GM19023 (cell line): Measurements from ENCODE around the gene SYNE3.

Experiments
- ATAC-seq: cut with Tn5 transposase; IDR thresholded peaks from one replicate; pipeline ENCODE4 v1.9.1; 2021; ENCODE audit warnings: mild to moderate bottlenecking, moderate library complexity; ENCODE audit not compliant: unreplicated experiment

SYNE3 gene, protein sequence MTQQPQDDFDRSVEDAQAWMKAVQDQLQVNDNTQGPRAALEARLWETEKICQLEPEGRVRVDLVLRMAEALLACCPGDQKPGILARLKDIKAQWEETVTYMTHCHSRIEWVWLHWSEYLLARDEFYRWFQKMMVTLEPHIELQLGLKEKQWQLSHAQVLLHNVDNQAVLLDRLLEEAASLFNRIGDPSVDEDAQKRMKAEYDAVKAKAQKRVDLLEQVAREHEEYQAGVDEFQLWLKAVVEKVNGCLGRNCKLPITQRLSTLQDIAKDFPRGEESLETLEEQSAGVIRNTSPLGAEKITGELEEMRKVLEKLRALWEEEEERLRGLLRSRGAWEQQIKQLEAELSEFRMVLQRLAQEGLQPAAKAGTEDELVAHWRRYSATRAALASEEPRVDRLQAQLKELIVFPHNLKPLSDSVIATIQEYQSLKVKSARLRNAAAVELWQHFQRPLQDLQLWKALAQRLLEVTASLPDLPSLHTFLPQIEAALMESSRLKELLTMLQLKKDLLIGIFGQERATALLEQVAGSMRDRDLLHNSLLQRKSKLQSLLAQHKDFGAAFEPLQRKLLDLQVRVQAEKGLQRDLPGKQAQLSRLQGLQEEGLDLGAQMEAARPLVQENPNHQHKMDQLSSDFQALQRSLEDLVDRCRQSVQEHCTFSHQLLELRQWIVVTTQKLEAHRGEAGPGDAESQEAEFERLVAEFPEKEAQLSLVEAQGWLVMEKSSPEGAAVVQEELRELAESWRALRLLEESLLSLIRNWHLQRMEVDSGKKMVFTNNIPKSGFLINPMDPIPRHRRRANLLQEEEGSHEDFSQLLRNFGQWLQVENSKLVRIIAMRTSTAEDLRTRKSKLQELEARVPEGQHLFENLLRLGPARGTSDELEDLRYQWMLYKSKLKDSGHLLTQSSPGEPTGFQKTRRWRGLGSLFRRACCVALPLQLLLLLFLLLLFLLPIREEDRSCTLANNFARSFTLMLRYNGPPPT

DNA sequence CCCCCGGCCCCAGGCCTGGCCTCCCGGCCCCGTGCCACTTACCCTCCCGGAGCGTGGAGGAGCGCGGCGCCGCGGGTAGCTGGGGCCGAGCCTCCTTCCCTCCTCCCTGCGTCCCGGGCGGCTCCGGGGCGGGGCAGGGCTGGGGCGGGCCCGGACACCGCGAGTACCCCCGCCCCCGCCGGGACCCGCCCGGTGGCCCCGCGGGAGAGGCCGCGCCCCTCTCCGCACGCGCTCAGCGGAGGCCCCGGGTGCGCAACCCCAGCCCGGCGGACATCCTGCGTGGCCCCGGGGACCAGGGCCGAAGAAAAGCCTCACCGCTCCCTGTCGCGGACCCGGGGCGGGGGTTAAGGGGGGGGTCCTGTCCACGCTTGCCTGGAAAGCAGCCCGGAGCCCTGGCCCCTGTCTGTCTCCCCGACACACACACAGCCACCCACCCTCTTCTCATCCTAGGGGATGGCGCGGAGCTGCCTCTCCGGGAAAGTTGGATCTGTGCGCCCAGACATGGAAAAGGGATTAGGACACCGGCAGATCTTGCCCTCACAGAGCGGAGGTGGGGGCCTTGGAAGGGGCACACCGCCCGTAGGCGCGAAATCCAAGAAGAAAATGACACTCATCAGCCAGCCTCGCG is at the start of gene SYNE3:
Gene SYNE3, minus strand, starts transcription at position 97 of the 628 bp plus-strand sequence. CDS start 40,829 bp downstream, outside the sequence.
- ATAC-seq: peak; percentile 52

DNA sequence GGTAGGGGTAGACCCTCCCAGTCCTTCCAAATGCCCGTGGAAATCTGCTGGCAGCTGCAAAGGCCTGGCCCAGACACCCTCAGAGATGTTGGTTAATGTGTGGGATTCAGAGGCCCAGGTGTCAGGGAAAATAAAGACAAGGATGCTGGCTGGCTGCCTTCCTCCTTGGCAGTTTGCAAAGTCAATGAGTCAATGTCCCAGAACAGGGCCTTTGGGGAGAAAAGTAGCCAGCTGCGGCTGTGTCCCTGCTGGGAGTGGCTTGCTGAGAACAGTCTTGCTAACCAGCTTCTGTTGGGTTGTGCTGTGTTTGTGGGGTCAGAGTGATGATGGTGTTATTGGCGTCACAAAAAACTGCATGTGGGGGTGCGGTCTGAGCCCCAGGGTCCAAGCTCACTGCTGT is 47.6 kb upstream of the SYNE3 start:
- ATAC-seq: no peak

DNA sequence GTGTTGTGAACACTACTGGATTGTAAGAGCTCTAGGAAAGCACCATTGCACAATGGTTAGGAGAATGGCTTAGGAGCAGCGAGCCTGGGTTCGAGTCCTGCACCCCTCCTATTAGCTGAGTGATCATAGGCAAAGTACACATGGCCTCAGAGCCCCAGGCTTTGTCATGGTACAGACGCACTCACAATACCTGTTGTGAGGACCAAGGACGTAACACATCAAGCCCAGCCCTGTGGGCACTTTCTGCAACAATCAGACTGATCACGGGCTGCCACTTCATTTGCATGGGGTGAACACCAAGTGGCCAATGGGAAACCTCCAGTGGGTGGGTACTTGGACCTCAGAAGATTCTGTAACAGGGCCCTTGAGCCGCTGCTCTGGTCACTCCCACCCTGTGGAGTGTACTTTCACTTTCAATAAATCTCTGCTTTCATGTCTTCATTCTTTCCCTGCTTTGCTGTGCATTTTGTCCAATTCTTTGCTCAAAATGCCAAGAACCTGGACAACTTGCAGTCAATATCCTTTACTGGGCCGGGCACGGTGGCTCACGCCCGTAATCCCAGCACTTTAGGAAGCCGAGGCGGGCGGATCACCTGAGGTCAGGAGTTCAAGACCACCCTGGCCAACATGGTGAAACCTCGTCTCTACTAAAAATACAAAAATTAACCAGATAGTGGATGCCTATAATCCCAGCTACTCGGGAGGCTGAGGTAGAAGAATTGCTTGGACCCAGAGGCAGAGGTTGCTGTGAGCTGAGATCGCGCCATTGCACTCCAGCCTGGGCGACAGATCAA is 46.6 kb upstream of the SYNE3 start:
- ATAC-seq: no peak

GRCh38 chr14:95561001-95561412 is 44.6 kb upstream of the SYNE3 start:
- peak; percentile 82 for ATAC-seq

DNA sequence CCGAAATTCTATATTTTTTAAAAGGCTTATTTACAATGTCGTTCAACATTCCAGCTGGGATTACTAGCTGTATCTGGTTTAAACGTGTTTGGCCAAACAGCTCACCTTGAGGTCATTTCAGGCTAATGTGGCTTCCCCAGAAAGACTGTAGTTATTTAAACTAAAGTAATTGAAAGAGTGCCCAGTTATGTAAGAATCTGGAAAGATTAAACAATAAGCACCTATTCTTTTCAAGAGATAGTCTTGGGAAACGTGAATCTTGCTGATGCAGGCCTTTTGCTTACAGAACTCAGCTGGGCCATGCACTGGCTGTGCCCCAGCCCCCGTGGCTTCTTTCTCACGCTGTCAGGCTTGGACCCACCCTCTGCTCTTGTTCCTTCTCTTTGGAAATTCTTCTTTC is 42.8 kb upstream of the SYNE3 start:
- ATAC-seq: no peak

DNA sequence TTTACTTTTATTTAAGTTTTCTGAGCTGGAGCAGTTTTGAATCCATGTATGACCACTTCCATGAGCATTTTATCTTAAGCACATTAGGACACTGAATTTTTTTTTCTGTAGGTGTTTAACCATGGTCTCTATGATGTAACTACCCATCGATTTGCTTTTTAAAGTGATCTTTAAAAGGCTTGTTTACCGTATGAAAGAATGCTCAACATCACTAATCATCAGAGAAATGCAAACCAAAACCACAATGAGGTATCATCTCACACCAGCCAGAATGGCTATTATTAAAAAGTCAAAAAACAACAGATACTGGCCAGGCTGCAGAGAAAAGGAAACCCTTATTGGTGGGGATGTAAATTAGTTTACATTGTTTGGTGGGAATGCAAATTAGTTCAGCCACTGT is 41.4 kb upstream of the SYNE3 start:
- ATAC-seq: no peak

GRCh38 chr14:95557291-95557690 is 40.8 kb upstream of the SYNE3 start:
- no peak for ATAC-seq

DNA sequence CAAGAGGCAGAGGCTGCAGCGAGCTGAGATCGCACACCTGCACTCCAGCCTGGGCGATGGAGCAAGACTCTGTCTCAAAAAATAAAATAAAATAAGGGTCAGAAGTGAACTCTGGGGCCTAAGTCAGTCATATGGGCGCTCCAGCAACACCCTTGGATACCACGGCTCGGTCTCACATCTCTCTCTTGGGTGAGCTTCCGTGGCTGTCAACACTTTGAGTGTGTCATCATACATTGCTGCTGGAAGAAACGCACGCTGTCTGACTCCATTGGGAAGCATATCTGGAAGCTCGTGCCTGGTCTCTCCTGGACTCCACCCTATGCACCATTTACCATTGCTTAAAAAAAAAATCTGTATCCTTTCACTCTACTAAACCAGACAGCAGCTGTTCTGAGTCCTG is 38.6 kb upstream of the SYNE3 start:
- no peak for ATAC-seq

DNA sequence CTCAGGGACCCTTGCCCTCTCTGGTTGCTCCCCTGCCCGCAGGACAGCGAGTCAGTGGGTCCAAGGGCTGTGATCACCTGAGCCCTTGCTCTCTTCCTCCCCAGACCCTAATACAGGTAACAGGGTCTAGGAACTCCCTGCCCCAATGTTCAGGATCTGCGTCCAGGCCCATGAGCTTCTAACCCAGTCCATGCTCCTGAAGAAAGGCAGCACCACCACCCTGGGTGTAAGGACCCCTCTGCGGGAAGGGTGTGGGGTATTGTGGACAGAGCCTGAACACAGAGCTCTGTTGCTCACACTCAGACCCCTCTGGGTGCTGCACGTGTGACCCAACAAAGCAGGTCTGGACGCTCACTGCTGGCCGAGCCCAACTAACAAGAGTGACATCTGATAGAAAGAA is 36.7 kb upstream of the SYNE3 start:
- no peak for ATAC-seq

GRCh38 chr14:95551435-95551834 is 35.0 kb upstream of the SYNE3 start:
- no peak for ATAC-seq

GRCh38 chr14:95549656-95550585 is 33.5 kb upstream of the SYNE3 start:
- no peak for ATAC-seq

- no peak for ATAC-seq
These were observed 32.0 kb upstream of the SYNE3 start for GRCh38 chr14:95548328-95548929.

DNA sequence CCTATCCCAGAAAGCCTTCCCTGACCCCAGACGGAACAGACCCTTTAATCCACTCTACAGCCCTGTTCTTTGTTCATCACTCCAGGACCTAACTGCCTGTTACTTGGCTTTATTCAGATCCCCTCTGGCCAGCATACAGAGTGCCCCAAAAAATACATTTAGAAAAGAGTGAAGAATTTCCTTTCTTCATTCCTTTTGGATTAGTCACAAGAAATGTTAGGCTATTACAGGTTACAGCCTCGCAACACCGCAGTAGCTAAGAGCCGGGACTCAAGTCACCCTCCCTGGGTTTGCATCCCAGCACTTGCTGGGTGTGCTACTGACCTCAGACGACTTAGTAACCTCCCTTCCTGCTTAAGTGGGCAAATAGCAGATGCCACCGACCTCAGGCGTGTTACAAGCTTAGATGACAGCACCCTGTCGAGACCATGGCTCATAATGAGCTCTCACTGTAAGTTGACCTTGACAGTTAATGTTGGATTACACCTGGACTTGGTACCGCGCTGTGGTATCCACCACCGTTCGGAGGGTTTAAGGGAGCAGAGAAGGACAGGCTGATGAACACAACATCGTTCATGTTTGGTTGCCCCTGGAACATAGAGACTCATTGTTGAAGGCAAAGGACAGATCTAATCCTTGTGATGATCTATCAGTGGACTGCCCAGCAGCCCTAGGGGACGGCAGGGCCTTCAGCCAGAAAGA is 31.3 kb upstream of the SYNE3 start:
- no peak for ATAC-seq

DNA sequence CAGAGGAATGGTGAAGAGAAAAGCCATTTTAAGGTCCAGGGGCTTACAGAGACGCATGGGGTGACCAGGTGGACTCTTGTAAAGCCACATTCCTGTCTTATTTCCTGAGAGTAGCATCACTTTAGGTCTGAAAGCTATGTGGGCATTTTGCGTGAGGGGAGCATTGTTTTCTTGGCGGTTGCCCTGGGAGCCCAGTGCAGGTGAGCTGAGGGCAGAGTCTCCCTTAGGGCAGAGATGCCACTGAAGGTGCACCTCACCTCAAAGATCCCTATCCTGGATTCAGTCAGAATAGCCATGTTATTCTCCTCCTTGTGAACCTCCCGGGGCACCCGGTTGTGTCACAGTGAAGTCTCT is 30.8 kb upstream of the SYNE3 start:
- no peak for ATAC-seq

GRCh38 chr14:95545515-95546168 is 29.2 kb upstream of the SYNE3 start:
- ATAC-seq: no peak

DNA sequence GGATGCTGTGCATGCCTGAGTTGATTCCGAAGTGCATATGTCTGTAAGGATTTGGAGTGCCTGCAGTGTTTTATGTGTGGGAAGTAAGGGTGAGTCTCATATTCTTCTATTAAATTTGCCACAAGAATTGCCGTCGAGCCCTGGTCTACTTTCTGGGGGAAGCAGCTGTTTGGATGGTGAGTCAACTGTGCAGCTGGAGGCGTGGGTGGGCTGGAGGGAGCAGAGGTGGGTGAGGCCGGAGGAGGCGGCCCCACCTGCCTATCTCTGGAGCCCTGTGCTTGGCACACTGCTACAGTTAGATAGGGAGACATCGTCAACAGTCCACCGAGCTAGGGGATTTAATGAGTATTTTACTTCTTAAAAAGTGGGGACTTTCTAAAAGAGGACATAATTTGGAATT is 28.1 kb upstream of the SYNE3 start:
- no peak for ATAC-seq

DNA sequence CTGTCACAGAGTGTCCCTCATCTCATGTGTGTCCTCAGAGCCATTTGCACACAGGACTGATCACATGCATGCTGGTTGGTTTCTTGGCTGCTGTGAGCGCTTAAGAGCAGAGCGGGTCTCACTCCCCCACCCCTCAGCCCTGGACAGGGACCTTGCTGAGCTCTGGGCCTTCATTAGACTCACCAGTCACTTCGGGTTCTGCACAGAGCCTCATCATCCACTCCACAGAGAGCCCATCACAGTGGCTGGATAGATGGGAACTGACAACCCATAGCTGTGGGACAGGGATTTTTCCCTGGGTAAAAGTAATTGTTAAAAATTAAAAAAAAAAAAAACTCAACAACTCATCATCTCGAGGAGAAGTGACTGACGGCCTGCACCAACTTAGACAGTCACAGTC is 26.6 kb upstream of the SYNE3 start:
- ATAC-seq: no peak
